HG03521 (cell line): Measurements from ENCODE around the gene CBLN1.

ENCODE experiments used
- ATAC-seq: cut with Tn5 transposase; IDR thresholded peaks from one replicate; pipeline ENCODE4 v1.9.1; 2021; ENCODE audit warnings: mild to moderate bottlenecking, moderate library complexity; ENCODE audit not compliant: unreplicated experiment

Gene CBLN1

DNA sequence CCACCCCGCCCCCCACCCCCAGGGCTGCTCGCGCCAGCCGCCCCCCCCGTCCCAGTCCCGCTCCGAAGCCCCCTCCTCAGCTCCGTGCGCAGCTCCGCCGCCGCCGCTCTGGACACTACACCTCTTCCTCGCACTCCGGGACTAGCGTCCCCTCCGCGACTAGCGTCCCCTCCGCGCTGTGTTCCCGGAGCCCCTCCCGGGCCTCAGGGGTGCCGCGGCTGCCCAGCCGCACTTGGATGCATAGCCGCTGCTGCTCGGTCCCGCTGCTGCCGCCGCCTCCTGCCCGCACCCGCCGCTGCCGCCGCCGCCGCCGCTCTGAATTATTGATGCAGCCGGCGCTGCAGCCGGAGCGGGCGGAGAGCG lies at the start of gene CBLN1:
TSS of gene CBLN1 (minus strand) at position 359 of the 363 bp plus-strand sequence. CDS start 373 bp downstream, outside the sequence.
- no peak for ATAC-seq

GRCh38 chr16:49330562-49331201 lies 49.0 kb upstream of the CBLN1 start:
- no peak for ATAC-seq

DNA sequence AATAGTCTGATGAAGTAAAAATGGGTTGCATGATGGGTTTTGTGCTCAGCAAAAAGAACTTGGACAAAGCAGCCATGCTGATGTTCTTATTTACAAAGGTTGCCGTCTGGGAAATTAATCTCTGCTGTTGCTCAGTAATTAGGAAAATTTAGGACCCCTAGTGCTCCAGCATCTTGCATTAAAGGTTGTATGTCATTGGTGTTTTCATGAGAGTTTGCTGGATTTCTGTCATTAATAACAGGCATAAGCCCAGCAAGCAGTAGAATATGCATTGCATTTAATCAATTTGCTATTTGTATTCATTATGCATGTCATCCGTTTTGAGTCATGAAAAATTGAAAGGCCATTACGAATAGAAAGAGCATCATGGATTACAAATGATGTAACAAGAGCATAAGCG lies 46.7 kb upstream of the CBLN1 start:
- ATAC-seq = no peak

GRCh38 chr16:49327466-49327865 lies 45.8 kb upstream of the CBLN1 start:
- no peak for ATAC-seq

DNA sequence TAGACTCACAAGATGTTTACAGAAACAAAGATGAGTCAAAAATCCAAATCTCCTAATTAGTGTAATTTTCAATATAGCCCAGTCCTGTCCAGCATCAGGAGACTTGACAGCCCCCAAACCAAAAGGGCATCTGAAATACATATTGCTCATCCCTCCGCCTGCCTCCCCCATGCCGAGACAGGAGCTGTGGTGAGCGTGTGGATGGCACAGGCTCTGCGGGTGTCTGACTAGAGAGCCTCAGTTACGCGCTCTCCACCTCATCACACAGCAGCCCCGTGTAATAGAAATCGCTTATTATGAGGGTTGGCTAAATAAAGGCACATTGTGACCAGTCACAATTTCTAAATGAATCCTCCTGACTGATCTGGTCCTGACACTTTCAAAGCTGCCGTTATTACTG lies 43.1 kb upstream of the CBLN1 start:
- no peak for ATAC-seq

DNA sequence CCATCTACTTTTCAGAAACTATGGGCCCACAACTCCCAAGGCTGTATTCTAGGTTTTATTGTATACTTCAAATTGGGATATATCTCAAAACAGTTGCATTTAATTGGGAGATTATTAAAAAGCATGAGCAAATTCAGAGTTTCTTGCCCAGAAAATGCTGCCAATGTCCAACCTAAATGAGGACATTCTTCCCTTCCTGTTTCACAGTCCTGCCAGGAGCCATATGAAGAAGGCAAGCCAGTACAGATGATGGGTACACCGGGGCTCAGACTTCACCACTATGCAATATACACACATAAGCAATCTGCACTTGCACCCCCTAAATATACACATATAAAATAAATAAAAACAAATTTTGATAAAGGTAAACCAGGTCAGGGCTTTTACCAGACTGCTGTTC lies 34.0 kb upstream of the CBLN1 start:
- no peak for ATAC-seq

- ATAC-seq = no peak
Measured at GRCh38 chr16:49312389-49312985, 30.8 kb upstream of the CBLN1 start.

- ATAC-seq = no peak
Measured at GRCh38 chr16:49311823-49312222, 30.2 kb upstream of the CBLN1 start.

- no peak for ATAC-seq
Measured at GRCh38 chr16:49307176-49307575, 25.5 kb upstream of the CBLN1 start.

GRCh38 chr16:49305406-49305805 lies 23.8 kb upstream of the CBLN1 start:
- no peak for ATAC-seq

DNA sequence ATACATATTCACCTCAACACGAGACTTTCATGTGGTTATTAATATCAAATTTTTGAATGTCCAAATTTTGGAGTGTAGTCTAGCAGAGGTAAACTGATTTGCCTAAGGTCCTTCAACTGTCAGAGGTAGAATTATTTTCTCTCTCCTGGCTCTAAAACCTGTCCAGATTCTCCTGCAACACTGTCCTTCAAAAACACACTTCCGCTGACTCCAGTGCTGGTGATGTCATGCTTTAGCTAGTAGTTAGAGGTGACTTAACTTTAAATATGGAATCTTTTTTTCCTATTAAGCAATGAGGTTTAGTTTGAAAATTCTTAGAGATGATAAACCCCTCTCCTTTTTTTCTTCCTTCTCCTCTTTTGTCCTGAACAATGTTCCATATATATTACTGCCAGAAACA lies 10.8 kb upstream of the CBLN1 start:
- no peak for ATAC-seq

- ATAC-seq = no peak
Measured at GRCh38 chr16:49287572-49287971, 5.9 kb upstream of the CBLN1 start.

DNA sequence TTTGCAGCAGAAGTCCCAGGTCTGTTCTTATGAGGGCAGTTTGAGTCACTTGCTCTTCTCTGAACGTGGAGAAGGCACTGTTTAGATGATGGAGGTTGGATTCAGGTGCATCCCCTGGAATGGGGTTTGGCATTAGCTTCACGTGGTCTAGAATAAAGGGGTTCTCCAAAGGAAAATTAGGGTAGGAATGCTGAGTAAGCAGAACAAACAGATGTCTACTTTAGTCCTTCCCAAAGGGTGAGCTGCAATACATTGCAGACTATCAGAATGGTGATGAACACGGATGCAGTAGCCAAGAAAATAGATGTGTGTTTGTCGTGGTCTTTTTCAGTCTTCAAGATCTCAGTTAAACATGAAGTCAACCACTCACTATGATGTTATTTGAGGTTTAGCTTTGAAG lies 3.3 kb upstream of the CBLN1 start:
- ATAC-seq = no peak

DNA sequence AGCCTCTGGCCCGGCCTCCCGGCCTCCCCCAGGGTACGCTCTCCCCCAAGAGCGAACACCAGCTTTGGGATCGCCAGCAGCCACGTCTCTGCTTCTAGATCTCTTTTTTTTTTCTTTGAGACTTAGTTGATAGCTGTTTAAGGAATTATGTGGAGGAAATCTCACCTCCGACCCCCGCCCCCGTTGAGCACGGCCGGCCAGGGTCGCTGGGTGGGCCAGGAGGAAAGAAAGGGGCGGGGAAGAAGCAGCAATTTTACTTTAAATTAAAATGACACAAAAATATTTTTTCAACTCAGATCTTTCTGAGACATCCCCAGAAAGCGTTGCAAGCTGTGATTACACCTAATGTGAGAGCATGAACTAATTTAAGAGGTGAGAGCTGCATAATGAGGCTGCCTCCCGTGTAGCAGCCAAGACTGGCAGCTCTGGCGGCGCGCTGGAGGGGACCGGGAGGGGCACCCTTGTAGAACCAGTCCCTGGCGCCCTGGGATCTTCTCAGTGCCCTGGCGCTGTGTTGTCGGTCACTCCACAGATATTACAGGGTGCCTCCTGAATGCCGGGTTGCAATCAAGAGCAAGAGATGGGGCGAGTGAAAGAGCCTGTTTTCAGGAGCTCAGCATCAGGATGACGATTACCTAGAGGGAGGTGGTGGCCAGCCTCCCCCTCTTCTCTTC lies 1.9 kb upstream of the CBLN1 start:
- no peak for ATAC-seq

DNA sequence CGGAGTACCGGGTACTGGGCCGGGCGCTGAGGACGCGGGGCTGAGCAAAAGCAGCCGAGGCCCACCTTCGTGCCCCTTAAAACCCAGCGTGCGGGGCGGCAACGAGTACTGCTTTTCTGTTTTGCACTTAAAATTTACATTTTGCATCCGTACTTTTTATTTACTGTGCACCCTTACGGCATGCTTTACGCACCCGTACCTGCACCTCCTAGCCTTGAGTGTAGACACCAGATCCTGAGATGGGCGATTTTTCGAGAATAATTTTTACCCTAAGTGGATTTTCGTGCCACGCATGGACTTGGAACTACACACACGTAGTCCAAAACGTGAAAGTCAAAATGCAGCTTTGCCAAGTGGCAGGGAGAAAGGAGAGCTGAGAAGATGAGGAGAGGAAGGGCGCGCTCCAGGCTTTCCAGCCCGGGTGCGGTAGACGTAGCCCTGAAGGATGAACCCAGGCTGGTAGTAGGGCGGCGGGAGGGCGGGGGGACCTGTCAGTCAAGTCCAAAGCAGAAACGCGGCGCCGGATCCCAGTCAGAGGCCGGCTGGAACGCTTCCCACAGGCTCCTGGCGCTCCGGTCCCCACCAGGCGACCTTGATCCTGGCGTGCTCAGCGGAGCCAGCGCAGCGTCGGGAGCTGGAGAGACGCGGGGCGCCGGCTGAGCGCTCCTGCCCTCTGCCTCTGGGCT lies 1.2 kb upstream of the CBLN1 start:
- ATAC-seq = no peak

DNA sequence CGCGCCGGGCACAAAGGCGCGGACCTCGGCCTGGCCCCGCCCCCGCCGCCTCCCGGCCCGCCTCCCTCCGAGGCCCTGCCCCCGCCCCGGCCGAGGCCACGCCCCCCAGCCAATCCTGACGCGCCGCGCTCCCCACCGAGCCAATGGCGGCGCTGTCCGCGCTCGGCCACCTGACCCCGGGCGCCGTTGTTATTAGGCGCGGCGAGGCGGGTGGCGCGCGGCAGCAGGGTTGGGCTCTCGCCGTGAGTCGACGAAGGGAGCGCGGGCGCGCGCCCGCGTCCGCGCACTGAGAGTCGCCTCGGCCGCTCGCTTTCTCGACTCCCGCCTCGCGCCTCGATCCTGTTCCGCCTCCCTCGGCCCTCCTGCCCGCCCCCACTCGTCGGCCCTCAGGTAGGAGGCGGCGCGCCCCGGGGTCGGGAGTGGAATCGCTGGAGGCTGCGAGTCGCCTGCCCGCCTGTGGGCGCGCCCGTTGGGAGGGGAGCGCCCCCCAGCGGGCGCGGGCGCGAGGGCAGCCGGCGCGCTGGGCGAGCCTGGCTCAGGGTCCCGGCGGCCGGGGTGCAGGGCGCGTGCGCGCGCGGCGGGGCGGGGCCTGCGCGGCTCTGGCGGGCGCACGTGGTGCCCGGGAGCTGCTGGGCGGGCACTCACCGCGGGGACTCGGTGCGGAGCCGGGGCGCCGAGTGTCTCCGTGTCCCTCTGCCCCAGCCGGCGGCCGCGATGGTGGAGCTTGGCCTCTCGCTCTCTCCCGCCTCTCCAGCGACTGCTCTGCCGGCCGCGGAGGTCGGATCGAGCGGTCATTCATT lies 405 bp upstream of the CBLN1 start:
- ATAC-seq = peak; percentile 84

DNA sequence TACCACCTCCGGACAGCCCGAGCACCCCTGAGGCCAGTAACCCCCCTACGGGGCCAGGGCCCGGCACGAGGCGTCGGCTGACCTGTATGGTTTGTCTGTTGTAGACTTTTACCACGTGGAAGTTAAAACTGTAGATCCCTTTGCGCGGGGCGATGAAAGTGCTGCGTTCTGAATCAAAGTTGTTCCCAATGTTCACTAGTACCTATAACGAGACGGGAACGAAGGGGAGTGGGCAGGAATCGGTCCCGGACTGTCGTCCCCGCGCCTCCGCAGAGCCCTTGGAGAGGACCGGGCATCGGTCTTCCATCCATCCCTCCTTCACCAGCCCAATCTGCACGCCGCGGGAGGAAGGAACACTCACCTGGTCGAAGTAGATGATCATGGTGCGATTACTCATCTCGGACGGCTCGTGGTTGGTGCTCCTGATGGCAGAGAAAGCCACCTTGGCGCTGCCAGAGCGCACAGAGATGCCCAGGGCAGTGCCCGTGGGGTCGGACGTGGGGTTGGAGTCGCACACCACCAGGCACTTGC lies 732 bp downstream of the CBLN1 start:
- ATAC-seq = no peak

- no peak for ATAC-seq
Measured at GRCh38 chr16:49280105-49280741, 1.4 kb downstream of the CBLN1 start.

DNA sequence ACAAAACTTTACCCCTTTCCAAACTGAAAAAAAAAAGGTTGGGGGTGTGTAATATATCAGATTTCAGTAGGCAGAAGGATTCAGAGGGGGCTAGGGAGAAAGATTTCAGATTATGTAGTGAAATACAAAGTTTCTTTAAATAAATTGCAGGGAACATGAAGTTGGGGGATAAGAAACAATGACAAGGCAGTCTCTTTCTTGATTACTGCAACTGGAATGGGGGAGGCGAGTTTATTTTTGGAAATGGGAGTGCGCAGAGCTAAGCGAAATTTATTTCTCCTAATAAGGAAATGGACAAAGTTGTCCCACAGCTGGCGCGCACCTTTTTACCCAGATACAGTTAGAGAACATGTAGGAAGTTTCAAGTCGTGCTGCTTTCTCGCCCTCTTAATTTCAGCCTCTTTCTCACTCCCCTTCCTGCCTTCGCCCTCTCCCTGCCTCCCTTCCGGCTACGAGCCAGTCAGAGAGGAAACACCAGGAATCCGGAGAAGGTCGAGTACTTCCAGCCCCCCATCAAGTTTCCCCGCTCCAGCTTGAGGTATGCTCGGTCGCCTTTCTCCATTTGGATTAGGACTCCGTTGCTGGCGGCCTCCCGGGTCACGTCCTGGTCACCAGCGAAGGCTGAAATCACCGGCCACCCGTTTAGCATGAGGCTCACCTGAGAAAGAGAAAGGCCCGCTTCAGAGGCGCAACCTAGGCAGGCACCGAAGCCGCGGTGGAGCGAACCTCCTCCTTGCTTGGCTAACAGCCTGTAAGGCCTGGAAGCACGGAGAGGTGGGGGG lies 2.5 kb downstream of the CBLN1 start:
- ATAC-seq = no peak

DNA sequence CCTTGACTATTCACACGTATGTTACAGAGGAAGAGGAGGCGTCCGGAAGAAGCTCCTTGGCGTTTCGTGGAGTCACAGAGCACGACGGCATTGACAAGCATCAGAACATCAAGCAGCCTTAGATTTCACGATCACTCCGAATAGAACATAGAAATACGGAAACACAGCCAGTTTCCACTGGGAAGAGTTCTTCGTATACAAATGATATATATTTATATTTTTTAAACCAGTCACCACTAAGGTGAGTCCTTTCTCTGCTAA lies 3.1 kb downstream of the CBLN1 start:
- no peak for ATAC-seq
